Activated T-cell treated with anti-CD3 and anti-CD28 coated beads, Interleukin-2, amount 50 U/mL, for 4 hours (primary cell): ENCODE data around the gene MED27. TPM values are rescaled to one million over a fixed set of nuclear protein-coding genes. Genes with fewer than 3 reads are reported as not detected.

Source experiments
- ATAC-seq, 2 donors: fragments of 200-7000 bp; cut with Tn5 transposase; one replicate each; pipeline ENCODE4 v1.10.0; 2021
- DNase-seq: peaks from one replicate; pipeline ENCODE4 v3.0.0-alpha.2; 2020
- H3K27me3 Mint-ChIP-seq: one replicate; pipeline ENCODE4 v1.8.0; 2021; ENCODE audit warnings: low read depth, mixed read lengths
- H3K36me3 Mint-ChIP-seq: one replicate; pipeline ENCODE4 v1.8.0; 2022; ENCODE audit warnings: mixed read lengths; ENCODE audit not compliant: insufficient read depth
- H3K4me1 Mint-ChIP-seq: one replicate; pipeline ENCODE4 v1.8.0; 2021; ENCODE audit warnings: low read depth, mixed read lengths
- H3K4me3 Mint-ChIP-seq: one replicate; pipeline ENCODE4 v1.8.0; 2021; ENCODE audit warnings: mild to moderate bottlenecking, moderate library complexity, mixed read lengths
- H3K9me3 Mint-ChIP-seq: one replicate; pipeline ENCODE4 v1.8.0; 2021; ENCODE audit warnings: mixed read lengths
- total RNA-seq, 3 donors: library from RNA; stranded (reverse); gene quantifications; one replicate each; pipeline ENCODE4 v1.2.1, GENCODE V29; 2021

MED27 gene
- total RNA-seq, 3 donors from 2014 or later, result 43.6 to 47.8 (median 46.1) TPM

GRCh38 chr9:132008855-132009812 lies 70.5 kb downstream of the MED27 start:
- H3K27me3 Mint-ChIP-seq, result no peaks in the 10 kb centered on the region
- no peak overlapping the region for H3K4me3 Mint-ChIP-seq
- peaks cover 36% of the 10 kb centered on the region for H3K4me1 Mint-ChIP-seq
- H3K36me3 Mint-ChIP-seq, result peaks cover 34% of the 10 kb centered on the region
- DNase-seq (no peak), ATAC-seq (no peak)
- H3K9me3 Mint-ChIP-seq, result no peaks in the 10 kb centered on the region

GRCh38 chr9:132008184-132008803 lies 71.4 kb downstream of the MED27 start:
- H3K9me3 Mint-ChIP-seq, result no peaks in the 10 kb centered on the region
- DNase-seq (no peak), ATAC-seq (no peak)
- H3K4me3 Mint-ChIP-seq, result no peak overlapping the region
- H3K27me3 Mint-ChIP-seq, result no peaks in the 10 kb centered on the region
- H3K4me1 Mint-ChIP-seq, result peaks cover 43% of the 10 kb centered on the region
- peaks cover 30% of the 10 kb centered on the region for H3K36me3 Mint-ChIP-seq

- no peak overlapping the region for H3K4me3 Mint-ChIP-seq
- H3K9me3 Mint-ChIP-seq, result no peaks in the 10 kb centered on the region
- H3K27me3 Mint-ChIP-seq, result no peaks in the 10 kb centered on the region
- peaks cover 45% of the 10 kb centered on the region for H3K4me1 Mint-ChIP-seq
- no peak for DNase-seq
- ATAC-seq, result no peak
- H3K36me3 Mint-ChIP-seq, result peaks cover 22% of the 10 kb centered on the region
These were observed 72.2 kb downstream of the MED27 start for GRCh38 chr9:132007371-132008025.

- Mint-ChIP-seq H3K36me3 (peaks cover 25% of the 10 kb centered on the region), H3K4me3 (no peak overlapping the region), H3K4me1 (peaks cover 45% of the 10 kb centered on the region), H3K27me3 (no peaks in the 10 kb centered on the region), H3K9me3 (no peaks in the 10 kb centered on the region)
- ATAC-seq, result peak; percentile 96 to 99
- DNase-seq, result no peak
These were observed 72.8 kb downstream of the MED27 start for GRCh38 chr9:132006677-132007370.

GRCh38 chr9:132005899-132006298 lies 73.8 kb downstream of the MED27 start:
- DNase-seq, result no peak
- Mint-ChIP-seq H3K4me1 (peaks cover 45% of the 10 kb centered on the region), H3K36me3 (peaks cover 24% of the 10 kb centered on the region)

GRCh38 chr9:132004323-132004722 lies 75.3 kb downstream of the MED27 start:
- Mint-ChIP-seq H3K36me3 (peaks cover 25% of the 10 kb centered on the region), H3K27me3 (no peaks in the 10 kb centered on the region), H3K9me3 (no peaks in the 10 kb centered on the region), H3K4me1 (peaks cover 55% of the 10 kb centered on the region), H3K4me3 (no peak overlapping the region)
- DNase-seq (no peak), ATAC-seq (no peak)

More at GRCh38 chr9:132005899-132006298, 73.8 kb downstream of the MED27 start:
- Mint-ChIP-seq H3K27me3 (no peaks in the 10 kb centered on the region), H3K9me3 (no peaks in the 10 kb centered on the region), H3K4me3 (no peak overlapping the region)
- no peak for ATAC-seq

- DNase-seq (no peak), ATAC-seq (no peak)
- Mint-ChIP-seq H3K4me3 (no peak overlapping the region), H3K27me3 (no peaks in the 10 kb centered on the region), H3K9me3 (no peaks in the 10 kb centered on the region), H3K4me1 (peaks cover 53% of the 10 kb centered on the region), H3K36me3 (peaks cover 25% of the 10 kb centered on the region)
These were observed 75.8 kb downstream of the MED27 start for GRCh38 chr9:132003896-132004295.

GRCh38 chr9:132003319-132003704 lies 76.4 kb downstream of the MED27 start:
- H3K4me1 Mint-ChIP-seq, result peaks cover 51% of the 10 kb centered on the region

GRCh38 chr9:132002643-132003318 lies 76.9 kb downstream of the MED27 start:
- ATAC-seq (no peak), DNase-seq (no peak)
- Mint-ChIP-seq H3K27me3 (no peaks in the 10 kb centered on the region), H3K4me1 (peaks cover 47% of the 10 kb centered on the region), H3K36me3 (peaks cover 30% of the 10 kb centered on the region), H3K9me3 (no peaks in the 10 kb centered on the region), H3K4me3 (no peak overlapping the region)

More at GRCh38 chr9:132003319-132003704, 76.4 kb downstream of the MED27 start:
- DNase-seq (no peak), ATAC-seq (no peak)
- Mint-ChIP-seq H3K9me3 (no peaks in the 10 kb centered on the region), H3K27me3 (no peaks in the 10 kb centered on the region), H3K36me3 (peaks cover 28% of the 10 kb centered on the region), H3K4me3 (no peak overlapping the region)

- DNase-seq, result no peak
- no peak for ATAC-seq
- Mint-ChIP-seq H3K27me3 (no peaks in the 10 kb centered on the region), H3K4me1 (peaks cover 35% of the 10 kb centered on the region), H3K36me3 (peaks cover 26% of the 10 kb centered on the region), H3K9me3 (no peaks in the 10 kb centered on the region), H3K4me3 (no peak overlapping the region)
These were observed 78.1 kb downstream of the MED27 start for GRCh38 chr9:132001567-132001966.

GRCh38 chr9:132000659-132001058 lies 79.0 kb downstream of the MED27 start:
- peaks cover 30% of the 10 kb centered on the region for H3K4me1 Mint-ChIP-seq
- H3K27me3 Mint-ChIP-seq, result no peaks in the 10 kb centered on the region
- H3K9me3 Mint-ChIP-seq, result no peaks in the 10 kb centered on the region
- peaks cover 31% of the 10 kb centered on the region for H3K36me3 Mint-ChIP-seq
- DNase-seq (no peak), ATAC-seq (no peak)
- H3K4me3 Mint-ChIP-seq, result no peak overlapping the region

- H3K4me1 Mint-ChIP-seq, result peaks cover 29% of the 10 kb centered on the region
- H3K27me3 Mint-ChIP-seq, result no peaks in the 10 kb centered on the region
- H3K4me3 Mint-ChIP-seq, result no peak overlapping the region
- no peaks in the 10 kb centered on the region for H3K9me3 Mint-ChIP-seq
- ATAC-seq, result peak; percentile 71 to 89
- no peak for DNase-seq
- peaks cover 29% of the 10 kb centered on the region for H3K36me3 Mint-ChIP-seq
These were observed 79.7 kb downstream of the MED27 start for GRCh38 chr9:131999692-132000551.

- Mint-ChIP-seq H3K9me3 (no peaks in the 10 kb centered on the region), H3K4me1 (peaks cover 14% of the 10 kb centered on the region), H3K4me3 (no peak overlapping the region), H3K36me3 (peaks cover 29% of the 10 kb centered on the region), H3K27me3 (no peaks in the 10 kb centered on the region)
- DNase-seq (no peak), ATAC-seq (no peak)
These were observed 81.9 kb downstream of the MED27 start for GRCh38 chr9:131997779-131998178.
